ENCODE measurements around the gene DHRS1. TPM values are rescaled to one million over a fixed set of nuclear protein-coding genes. Genes with fewer than 3 reads are reported as not detected.

DHRS1 gene
- total RNA-seq, 4 donors from 2014 or later: 49.0 to 101 (median 82.1) TPM

DNA sequence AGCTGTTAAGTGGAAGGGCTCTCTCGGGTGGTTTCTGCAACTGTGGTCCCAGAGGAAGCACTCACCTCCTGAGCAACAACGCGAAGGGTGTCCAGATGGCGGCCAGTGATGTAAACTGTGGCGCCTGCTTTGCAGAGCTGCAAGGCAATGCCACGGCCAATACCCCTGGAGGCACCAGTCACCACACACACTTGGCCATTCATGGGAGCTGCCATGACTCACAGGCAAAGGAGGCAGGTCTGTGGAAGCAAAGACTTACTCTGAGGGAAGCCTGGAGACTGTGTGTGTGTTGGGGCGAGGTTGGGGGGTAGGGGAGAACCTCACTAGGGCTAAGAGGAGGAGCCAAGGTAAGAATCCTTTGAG is 707 bp downstream of the DHRS1 start:
- peaks cover 44% of the 10 kb centered on the region for H3K4me1 ChIP-seq
- no peaks in the 10 kb centered on the region for H3K27me3 ChIP-seq
- TF ChIP-seq POLR2A (IDR thresholded peaks at IDR 0.05) (no peak), POLR2AphosphoS5 (IDR thresholded peaks at IDR 0.05) (no peak), EP300 (IDR thresholded peaks at IDR 0.05) (no peak)
- TF ChIP-seq, protein P1, sequence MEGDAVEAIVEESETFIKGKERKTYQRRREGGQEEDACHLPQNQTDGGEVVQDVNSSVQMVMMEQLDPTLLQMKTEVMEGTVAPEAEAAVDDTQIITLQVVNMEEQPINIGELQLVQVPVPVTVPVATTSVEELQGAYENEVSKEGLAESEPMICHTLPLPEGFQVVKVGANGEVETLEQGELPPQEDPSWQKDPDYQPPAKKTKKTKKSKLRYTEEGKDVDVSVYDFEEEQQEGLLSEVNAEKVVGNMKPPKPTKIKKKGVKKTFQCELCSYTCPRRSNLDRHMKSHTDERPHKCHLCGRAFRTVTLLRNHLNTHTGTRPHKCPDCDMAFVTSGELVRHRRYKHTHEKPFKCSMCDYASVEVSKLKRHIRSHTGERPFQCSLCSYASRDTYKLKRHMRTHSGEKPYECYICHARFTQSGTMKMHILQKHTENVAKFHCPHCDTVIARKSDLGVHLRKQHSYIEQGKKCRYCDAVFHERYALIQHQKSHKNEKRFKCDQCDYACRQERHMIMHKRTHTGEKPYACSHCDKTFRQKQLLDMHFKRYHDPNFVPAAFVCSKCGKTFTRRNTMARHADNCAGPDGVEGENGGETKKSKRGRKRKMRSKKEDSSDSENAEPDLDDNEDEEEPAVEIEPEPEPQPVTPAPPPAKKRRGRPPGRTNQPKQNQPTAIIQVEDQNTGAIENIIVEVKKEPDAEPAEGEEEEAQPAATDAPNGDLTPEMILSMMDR (IDR thresholded peaks at IDR 0.05): no peak
- whole genome bisulfite sequencing: 34% methylated on average over 7 of the region's 7 CpGs
- H3K27ac ChIP-seq: peak overlapping the region; percentile 88
- peaks cover 47% of the 10 kb centered on the region for H3K36me3 ChIP-seq
- peak overlapping the region; percentile 87 for H3K4me3 ChIP-seq
- DNase-seq (ENCODE audit: low spot score in 2 of 2): no peak
- no peaks in the 10 kb centered on the region for H3K9me3 ChIP-seq

DNA sequence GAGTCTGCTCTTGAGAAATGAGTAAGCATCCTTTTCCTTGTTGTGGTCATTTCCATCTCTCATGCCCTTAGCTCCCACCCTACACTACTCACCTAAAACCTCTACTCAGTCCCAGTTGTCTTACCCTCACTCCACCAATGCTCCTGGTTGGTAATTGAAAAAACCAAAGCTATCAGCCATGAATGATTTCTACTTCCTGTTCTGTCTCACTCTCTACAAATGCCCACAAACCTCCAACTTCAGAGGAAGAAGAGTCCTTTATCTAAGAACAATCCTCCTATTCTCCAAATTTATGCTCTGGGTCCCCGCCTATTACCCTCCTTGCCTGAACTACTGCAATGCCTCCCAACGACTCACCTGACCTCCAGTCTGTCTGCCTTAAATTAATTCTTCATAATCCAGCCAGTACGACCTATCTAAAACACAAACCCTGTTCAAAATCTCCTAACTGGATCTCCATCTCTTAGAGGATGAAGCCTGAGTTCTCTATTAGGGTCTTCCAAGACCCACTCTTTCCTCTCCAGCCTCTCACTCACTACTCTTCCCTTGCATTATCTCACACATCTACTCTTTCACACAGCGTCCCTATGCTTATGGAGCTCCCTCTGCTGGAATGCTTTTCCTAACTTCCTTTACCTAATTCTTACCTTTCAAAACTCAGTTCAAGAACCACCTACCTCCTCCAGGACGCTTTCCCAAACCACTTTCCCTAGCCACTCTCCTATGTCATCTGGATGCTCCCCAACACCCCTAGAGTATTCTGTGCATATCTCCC is 2.2 kb downstream of the DHRS1 start:
- WGBS: 41% methylated on average over 5 of the region's 5 CpGs
- no peaks in the 10 kb centered on the region for H3K27me3 ChIP-seq

DNA sequence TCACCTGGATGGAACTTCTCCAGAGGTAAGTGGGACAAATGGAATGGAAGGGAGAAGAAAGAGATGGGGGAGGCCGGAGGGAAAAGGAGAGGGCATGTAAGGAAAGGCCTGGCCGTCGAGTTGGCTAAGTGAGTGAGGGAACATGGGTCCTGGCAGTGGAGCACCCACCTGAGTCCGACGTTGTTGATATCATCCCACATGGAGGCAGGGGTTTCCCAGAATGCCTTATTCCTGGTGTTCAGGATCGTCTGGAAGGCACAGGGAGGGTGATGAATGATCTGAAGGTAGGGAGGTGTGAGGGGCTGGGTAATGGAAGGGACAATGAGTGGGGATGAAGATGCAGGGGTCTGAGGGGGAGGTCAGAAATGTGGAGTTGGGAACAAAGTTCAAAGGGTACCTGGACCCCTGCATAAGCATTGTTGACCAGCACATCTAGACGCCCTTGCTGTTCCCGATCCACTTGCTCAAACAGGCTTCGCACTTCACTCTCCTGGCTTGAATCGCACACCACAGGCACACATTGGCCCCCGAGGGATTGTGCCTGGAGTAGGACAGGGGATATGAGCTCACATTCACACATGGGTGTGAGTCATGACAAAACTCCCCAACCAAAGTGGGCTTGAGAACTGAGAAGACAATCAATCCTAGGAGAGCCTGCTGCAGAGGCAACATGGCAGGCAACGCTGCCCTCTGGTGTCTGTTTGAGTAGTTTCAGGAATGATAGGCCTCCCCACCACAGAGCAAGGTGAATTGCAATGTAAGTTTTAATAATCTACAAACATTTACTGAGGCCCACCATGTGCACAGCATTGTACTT is 3.0 kb downstream of the DHRS1 start:
- Histone ChIP-seq H3K27ac (peak overlapping the region; percentile 64), H3K4me3 (no peak overlapping the region), H3K4me1 (peaks cover 44% of the 10 kb centered on the region), H3K9me3 (no peaks in the 10 kb centered on the region), H3K27me3 (no peaks in the 10 kb centered on the region), H3K36me3 (peaks cover 36% of the 10 kb centered on the region)
- DNase-seq (ENCODE audit: low spot score in 2 of 2): peak; percentile 77 to 82
- 62% methylated on average over 11 of the region's 12 CpGs for WGBS
- TF ChIP-seq EP300 (IDR thresholded peaks at IDR 0.05) (no peak), POLR2AphosphoS5 (IDR thresholded peaks at IDR 0.05) (peak in 1 of 3 donors; percentile 15), POLR2A (IDR thresholded peaks at IDR 0.05) (no peak)
- TF ChIP-seq, protein P1 (IDR thresholded peaks at IDR 0.05): peak; percentile 71 to 74

More for the DNA sequence above, 2.2 kb downstream of the DHRS1 start:
- TF ChIP-seq POLR2A (IDR thresholded peaks at IDR 0.05): no peak
- TF ChIP-seq, protein P1 (IDR thresholded peaks at IDR 0.05): peak; percentile 19 to 45
- Histone ChIP-seq H3K9me3 (no peaks in the 10 kb centered on the region), H3K36me3 (peaks cover 36% of the 10 kb centered on the region), H3K4me1 (peaks cover 44% of the 10 kb centered on the region), H3K27ac (no peak overlapping the region), H3K4me3 (no peak overlapping the region)
- no peak for DNase-seq (ENCODE audit: low spot score in 2 of 2)

DNA sequence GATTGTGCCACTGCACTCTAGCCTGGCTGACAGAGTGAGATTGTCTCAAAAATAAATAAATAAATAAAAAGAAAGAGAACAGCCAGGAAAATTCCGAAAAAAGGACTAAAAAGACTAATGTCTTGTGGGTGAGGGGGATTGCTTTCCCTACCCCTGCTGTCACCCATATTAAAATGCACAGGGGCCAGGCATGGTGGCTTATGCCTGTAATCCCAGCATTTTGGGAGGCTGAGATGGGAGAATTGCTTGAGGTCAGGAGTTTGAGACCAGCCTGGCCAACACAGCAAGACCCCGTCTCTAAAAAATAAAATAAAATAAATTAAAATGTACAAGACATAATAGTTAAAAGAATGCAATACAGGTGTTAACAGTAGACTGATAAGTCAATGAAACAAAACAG is 6.1 kb downstream of the DHRS1 start:
- Histone ChIP-seq H3K27me3 (no peaks in the 10 kb centered on the region), H3K27ac (no peak overlapping the region), H3K4me1 (peaks cover 21% of the 10 kb centered on the region), H3K4me3 (no peak overlapping the region), H3K36me3 (peaks cover 57% of the 10 kb centered on the region), H3K9me3 (no peaks in the 10 kb centered on the region)
- WGBS: 94% methylated on average over 2 of the region's 2 CpGs
- DNase-seq (ENCODE audit: low spot score in 2 of 2): no peak
- TF ChIP-seq, protein P1 (IDR thresholded peaks at IDR 0.05): no peak
- no peak for TF ChIP-seq EP300 (IDR thresholded peaks at IDR 0.05)
- TF ChIP-seq POLR2AphosphoS5 (IDR thresholded peaks at IDR 0.05): no peak
- no peak for TF ChIP-seq POLR2A (IDR thresholded peaks at IDR 0.05)

Data from suprapubic skin (tissue), 4 donors.